ENCODE measurements around the gene TBC1D10A.

The TBC1D10A gene

DNA sequence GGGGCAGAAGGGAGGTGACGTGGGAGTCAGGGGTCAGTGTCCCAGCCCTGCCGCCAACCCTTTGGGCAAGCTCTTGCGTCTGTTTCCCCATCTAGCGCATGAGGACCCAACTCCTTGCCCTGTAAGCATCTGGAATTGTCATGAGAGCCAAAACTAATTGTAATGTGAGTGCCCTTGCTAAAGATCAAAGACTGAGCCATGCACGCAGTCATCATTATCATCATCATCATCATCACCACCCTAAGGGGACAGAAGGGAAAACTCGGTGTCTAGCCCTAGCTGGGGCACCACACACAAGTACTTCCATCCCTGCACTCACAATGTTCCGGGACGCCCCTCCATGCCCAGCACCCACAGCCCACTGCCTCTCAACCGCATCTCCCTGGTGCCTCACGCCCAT lies 82.7 kb downstream of the TBC1D10A start:
- Histone ChIP-seq H3K4me3 (no peak overlapping the region), H3K27ac (no peak overlapping the region)
- TF ChIP-seq, protein P1, sequence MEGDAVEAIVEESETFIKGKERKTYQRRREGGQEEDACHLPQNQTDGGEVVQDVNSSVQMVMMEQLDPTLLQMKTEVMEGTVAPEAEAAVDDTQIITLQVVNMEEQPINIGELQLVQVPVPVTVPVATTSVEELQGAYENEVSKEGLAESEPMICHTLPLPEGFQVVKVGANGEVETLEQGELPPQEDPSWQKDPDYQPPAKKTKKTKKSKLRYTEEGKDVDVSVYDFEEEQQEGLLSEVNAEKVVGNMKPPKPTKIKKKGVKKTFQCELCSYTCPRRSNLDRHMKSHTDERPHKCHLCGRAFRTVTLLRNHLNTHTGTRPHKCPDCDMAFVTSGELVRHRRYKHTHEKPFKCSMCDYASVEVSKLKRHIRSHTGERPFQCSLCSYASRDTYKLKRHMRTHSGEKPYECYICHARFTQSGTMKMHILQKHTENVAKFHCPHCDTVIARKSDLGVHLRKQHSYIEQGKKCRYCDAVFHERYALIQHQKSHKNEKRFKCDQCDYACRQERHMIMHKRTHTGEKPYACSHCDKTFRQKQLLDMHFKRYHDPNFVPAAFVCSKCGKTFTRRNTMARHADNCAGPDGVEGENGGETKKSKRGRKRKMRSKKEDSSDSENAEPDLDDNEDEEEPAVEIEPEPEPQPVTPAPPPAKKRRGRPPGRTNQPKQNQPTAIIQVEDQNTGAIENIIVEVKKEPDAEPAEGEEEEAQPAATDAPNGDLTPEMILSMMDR (IDR thresholded peaks at IDR 0.05), result no peak
- DNase-seq (ENCODE audit: low spot score), result no peak

DNA sequence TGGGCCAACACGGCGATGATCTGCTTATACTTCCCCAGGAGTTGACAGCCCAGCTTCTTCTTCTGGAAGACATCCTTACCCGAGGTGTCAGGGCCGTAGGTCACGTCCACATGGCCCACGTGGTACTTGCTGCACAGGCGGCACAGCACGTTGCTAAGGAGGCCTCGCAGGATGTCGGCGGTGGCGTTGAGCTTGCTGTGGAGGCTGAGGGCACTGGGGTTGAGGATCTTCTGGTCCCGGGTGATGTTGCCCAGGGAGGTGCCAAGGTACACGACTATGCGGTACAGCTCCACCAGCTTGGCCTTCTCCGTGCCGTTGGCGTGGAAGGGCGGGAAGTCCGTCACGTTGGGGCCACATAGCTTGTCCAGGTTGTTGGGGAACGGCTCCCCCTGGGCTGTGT lies 83.1 kb downstream of the TBC1D10A start:
- TF ChIP-seq, protein P1 (IDR thresholded peaks at IDR 0.05), result no peak
- H3K4me3 ChIP-seq, result no peak overlapping the region
- DNase-seq (ENCODE audit: low spot score), result no peak
- H3K27ac ChIP-seq, result no peak overlapping the region

Measured in coronary artery (tissue), 2 donors.